Occipital lobe (tissue), 3 donors: Measurements from ENCODE around the gene SSBP1. TPM values are rescaled to one million over a fixed set of nuclear protein-coding genes. Genes with fewer than 3 reads are reported as not detected.
"Not testable (repeated sequence)": the region's sequence is repeated elsewhere in the genome, so short reads cannot be mapped to it uniquely, and the experiment has no call there.

Experiments used
- DNase-seq: peaks from one replicate; lab custom pipeline; 2025; lab: John Stamatoyannopoulos, UW
- small RNA-seq: library from RNA; depleted of rRNA; stranded (forward); fragments of <200 nt; gene quantifications from one replicate; pipeline ENCODE3, GENCODE V24; 2014
- total RNA-seq: library from RNA; depleted of rRNA; stranded (reverse); fragments of >200 nt; gene quantifications from one replicate; pipeline ENCODE4 v1.2.3, GENCODE V29; 2014

The SSBP1 gene
- total RNA-seq, 1 donor from 2014 or later = 79.9 TPM

DNA sequence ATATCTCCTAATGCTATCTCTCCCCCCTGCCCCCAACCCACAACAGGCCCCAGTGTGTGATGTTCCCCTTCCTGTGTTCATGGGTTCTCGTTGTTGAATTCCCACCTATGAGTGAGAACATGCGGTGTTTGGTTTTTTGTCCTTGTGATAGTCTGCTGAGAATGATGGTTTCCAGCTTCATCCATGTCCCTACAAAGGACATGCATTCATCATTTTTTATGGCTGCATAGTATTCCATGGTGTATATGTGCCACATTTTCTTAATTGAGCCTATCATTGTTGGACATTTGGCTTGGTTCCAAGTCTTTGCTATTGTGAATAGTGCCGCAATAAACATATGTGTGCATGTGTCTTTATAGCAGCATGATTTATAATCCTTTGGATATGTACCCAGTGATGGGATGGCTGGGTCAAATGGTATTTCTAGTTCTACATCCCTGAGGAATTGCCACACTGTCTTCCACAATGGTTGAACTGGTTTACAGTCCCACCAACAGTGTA lies 32.0 kb downstream of the SSBP1 start:
- not testable (repeated sequence) for DNase-seq

DNA sequence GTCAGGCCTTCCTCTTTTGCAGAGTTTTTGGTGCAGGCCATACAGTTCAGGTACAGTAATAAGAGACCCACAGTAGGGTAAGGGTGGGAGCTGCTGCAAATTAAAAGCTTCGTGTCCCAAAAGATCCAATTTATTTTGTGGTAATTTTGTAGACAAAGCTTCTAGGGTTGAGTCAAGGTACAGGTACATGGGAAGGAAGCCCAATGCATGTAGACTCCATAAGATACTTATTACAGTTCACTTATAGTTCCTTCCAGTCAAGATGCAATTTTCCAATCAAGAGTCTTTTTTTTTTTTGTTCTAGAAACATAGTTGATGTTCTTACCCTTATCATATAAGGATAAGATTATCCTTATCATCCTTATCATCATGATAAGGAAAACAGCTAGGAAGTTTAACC lies 38.2 kb downstream of the SSBP1 start, which contains the start of gene TAS2R4:
Gene TAS2R4 (plus strand): TSS at position 301 of the 400 bp plus-strand sequence. CDS start 1,815 bp downstream, outside the sequence.
- DNase-seq = no peak

DNA sequence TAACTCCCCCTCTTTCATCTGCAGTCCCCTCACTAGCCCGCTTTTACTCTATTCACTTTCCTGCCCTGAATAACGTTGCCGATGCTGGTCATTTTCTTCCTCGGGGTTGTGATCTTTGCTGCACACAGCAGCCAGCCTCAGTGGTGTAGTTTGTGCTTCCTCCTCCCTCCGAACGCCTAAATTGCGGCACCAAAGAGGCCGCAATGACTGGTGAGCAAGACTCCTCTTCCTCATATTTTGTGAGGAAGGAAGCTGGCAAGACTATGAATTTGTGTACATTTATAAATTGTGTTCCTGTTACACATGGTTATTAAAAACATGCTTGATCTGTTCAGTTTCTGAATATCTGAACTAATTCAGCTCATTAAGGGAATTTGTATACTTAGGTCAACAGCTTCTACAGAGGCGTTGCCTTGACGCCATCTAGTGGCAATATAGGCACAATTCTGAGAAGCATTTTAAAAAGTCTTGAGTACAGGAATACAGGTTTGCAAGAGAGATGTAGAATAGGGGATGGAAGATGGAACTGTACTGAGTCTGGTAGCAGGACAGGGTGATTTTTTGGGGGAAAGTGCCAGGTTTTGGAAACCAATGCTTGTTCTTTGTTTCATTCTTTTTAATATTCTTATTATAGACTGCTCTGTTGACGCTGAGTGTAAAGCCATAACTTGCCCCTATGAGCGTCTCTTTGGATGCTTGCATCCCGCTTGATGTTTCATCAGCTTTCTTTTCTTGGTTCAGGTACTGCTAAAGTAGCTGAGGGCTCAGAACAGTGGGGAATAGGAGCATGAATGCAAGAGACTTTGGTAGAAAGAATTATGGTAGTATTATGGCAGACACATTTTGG lies 47.8 kb downstream of the SSBP1 start:
- no peak for DNase-seq

DNA sequence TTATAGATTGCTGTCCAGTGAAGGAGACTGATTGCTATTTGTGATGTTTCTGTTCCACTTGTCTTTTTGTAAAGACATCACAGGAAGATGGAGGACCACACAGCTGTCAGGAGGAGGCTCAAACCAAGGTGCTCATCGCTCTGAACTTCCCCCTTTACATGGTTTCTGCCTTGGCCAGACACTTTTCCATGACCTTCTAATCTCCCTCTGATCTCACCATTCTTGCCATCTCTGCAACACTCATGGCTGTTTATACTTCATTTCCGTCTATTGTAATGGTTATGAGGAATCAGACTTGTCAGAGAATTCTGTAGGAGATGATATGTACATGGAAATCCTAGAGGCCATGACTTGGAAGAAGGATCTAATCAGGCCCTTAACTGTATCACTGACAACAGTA lies 50.1 kb downstream of the SSBP1 start:
- no peak for DNase-seq

DNA sequence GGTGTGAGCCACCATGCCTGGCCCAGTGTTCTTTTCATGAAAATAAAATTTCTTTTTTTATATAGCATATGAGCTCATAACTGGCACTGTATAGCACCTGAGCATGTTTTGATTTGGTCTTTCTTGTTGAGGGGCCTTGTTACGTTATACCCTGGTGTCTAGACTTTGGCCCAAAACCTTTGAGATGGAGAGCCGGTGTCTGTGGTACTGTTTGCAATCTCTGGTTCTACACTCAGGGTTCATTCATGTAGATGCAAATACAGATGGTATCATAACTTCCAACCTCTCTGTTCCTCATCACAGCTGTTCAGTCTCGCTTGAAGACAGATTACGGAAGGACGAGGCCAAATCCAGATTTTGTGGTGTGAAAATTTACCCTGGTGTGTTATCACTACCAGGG lies 51.8 kb downstream of the SSBP1 start, which contains the start of gene TAS2R5:
Gene TAS2R5 (plus strand): TSS at position 301 of the 400 bp plus-strand sequence. CDS start 145 bp downstream, outside the sequence.
- no peak for DNase-seq

DNA sequence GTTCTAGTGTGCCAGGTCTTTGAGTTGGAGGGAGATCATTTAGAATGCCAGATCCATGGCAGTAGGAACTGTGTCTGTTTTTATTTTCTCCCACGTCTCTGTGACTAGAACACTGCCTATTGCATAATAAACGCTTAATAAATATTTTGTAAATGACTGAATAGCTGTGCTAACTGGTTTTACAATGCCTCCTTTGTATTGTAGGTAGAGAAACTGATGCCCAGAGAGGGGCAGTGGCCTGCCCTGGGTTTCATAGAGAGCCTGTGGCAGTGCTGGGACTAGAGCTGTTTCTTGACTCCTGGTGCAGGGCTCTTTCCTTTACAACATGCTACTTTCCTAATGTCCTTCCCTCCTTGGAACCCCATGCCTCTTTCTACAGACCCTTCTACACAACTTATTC lies 54.4 kb downstream of the SSBP1 start:
- no peak for DNase-seq

Small RNAs within 50 kb of the gene (small RNA-seq; reads per million reads assigned to genes)
- not detected for gene RNU1-82P

Other genes starting within 250 kb of the SSBP1 start
- gene AGK, start 186.9 kb upstream of the SSBP1 start, total RNA-seq = 45.2 TPM
- gene DENND11, start 36.2 kb upstream of the SSBP1 start, total RNA-seq = 47.7 TPM
- gene WEE2, start 30.0 kb upstream of the SSBP1 start, total RNA-seq = 0.16 TPM
- 2.5 TPM for gene TAS2R3, start 25.7 kb downstream of the SSBP1 start, total RNA-seq
- gene TAS2R4, start 38.3 kb downstream of the SSBP1 start, total RNA-seq = 4.5 TPM
- 3.4 TPM for gene TAS2R5, start 51.9 kb downstream of the SSBP1 start, total RNA-seq
- not detected for gene PRSS37, start 103.1 kb downstream of the SSBP1 start, total RNA-seq
- 0.31 TPM for gene OR9A4, start 178.0 kb downstream of the SSBP1 start, total RNA-seq
- not detected for gene CLEC5A, start 208.6 kb downstream of the SSBP1 start, total RNA-seq
- gene TAS2R38, start 235.4 kb downstream of the SSBP1 start, total RNA-seq = not detected